Cerebellar nuclear complex (tissue), 1 donor: ENCODE results near the gene NLGN1.
"Not testable (repeated sequence)": the region's sequence is repeated elsewhere in the genome, so short reads cannot be mapped to it uniquely, and the experiment has no call there.

ENCODE experiments used
- DNase-seq, 2 experiments: peaks; one replicate each; lab custom pipeline; 2025; lab: John Stamatoyannopoulos, UW

Gene NLGN1

DNA sequence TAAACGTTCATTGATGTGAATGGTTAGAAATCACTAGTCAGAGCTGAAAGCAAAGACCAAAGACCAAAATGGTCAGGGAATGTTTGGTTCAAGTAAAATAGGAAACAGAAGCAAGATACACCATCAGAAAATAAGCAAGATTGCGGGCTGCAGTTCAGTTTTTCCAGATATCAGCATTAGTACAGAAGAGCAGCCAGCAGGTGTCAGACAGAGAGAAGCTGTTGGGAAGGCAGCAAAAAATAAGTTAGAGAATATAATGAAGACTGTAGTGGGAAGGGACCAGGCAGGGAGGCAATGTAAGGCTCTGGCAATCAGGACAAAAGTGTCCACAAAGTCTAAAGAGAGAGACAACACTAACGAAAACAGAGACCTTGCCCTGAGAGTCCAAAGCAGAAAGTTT, 822.2 kb downstream of the NLGN1 start:
- DNase-seq = no peak

DNA sequence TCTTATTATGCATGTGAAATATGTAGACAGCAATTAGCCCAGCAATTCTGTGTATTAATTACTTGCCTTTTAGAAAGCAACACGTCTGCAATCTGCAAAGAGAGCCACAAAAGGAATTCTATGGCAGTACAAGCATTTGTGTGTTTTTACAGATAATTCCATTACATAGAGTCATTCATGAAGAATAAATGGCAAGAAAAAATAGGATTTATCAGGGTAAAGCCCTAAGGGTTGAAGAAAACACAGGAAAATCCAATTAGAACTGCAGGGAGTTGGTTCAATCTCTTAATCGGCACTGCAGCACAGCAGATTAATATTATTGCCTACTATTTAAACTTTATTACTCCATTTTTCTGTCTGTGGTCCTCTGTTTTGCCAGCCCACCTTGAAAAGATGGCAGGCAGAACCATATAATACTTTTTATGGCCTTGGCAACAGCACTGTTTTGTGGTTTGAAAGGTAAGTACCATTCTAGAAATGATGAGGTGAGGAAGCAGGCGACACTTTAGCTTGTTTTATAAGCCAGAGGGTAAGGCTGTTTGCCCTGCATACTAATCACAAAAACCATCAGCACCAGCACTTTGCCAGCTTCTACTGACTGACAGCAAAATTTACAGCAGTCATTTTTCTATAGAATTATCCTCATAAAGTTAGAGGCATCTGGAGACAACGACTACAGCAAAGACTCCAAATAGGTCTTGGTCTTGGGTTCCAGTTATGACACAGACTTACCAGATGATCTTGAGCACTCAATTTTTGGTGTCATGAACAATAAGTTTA, 823.4 kb downstream of the NLGN1 start:
- no peak for DNase-seq

DNA sequence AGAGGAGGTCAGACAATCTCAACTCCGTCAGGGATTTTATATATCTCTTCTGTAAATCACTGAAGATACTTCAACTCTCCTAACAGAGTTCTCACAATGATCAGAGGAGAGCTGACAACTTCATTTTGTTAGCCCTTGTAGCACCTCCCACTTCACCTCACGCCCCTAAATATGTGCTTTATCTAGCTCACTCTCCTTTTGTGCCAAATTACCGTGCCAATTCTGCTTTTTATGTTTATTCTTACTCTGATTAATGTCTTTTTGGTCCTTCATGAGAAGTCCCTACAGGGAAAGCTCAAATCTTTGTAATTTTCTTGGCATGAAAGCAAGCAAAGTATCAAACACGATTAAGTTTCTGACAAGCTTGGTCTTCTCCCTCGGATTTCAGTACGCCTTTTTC, 825.5 kb downstream of the NLGN1 start:
- no peak for DNase-seq

DNA sequence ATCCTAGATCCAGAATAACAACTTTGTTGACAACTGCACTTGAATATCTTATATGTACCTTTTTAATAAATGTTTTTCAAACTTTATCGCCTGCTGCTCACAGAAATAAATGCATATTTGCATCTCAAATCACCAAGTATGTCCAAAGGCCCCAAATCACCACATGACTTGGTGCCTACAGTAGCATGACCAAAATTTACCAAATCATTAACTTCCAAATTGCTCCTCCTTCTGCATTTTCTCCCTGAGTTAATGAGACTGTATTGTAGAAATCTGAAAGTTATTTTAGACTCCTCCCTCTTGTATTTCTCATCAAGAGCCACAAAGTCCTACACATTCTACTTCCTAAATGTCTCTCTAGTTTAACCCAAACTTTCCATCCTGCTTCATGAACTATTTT, 826.1 kb downstream of the NLGN1 start:
- DNase-seq = no peak

DNA sequence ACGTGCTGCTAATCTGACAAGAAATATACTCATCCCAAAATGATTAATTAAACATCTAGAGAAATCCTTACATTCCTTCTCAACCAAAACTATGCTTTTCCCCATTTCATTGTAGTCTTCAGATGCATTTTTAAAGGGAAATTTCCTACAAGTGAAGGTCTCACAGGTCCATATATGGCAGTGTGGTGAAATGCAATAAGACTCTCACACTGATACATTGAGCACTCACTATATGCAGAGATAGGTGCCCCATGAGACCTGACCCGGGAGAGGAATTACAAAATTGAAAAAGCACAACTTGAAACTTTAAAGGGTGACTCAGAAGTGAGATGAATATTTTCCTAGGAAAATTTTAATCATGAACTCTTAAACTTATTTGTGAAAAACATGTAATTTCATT, 832.4 kb downstream of the NLGN1 start:
- DNase-seq = no peak

DNA sequence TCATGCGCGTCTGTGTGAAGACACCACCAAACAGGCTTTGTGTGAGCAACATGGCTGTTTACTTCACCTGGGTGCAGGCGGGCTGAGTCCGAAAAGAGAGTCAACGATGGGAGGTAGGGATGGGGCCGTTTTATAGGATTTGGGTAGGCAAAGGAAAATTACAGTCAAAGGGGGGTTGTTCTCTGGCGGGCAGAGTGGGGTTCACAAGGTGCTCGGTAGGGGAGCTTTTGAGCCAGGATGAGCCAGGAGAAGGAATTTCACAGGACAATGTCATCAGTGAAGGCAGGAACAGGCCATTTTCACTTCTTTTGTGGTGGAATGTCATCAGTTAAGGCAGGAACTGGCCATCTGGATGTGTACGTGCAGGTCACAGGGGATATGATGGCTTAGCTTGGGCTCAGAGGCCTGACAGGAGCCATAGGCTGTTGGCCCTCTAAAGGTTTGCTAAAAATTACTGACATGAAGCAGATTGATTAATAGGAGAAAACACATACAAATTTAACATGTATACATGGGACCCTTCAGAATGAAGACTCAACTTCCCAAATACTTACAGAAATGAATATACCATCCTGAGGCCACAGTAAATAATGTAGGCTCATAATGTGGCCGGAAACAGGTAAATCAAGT, 834.6 kb downstream of the NLGN1 start:
- DNase-seq = not testable (repeated sequence)

DNA sequence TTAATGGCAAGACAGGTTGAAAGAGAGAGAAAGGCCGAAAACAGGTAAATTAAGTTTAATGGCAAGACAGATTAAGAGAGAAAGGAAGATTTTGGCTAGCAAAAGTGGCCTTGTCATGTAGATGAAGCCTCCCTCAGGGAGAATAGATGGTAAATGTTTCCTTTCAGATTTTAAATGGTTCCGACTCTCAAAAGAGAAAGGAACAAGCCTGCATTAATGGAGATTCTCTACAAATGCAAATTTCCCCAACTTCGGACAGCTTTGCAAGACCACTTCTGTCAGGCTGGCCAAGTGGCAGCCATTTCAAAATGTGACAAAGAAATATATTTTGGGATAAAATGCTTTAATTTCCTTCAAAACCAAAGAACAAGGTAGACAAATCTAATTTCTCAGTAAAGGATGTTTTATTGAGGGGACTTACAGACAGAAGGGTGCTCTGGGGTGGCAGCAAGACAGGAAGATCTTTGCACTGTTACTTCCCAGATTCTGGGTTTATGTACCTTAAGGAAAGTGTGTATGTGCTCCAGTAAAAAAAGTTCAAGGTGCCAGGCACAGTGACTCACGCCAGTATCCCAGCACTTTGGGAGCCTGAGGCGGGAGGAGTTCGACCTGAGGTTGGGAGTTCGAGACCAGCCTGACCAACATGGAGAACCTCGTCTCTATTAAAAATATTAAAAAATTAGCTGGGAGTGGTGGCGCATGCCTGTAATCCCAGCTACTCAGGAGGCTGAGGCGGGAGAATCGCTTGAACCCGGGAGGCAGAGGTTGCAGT, 835.3 kb downstream of the NLGN1 start:
- DNase-seq = no peak

DNA sequence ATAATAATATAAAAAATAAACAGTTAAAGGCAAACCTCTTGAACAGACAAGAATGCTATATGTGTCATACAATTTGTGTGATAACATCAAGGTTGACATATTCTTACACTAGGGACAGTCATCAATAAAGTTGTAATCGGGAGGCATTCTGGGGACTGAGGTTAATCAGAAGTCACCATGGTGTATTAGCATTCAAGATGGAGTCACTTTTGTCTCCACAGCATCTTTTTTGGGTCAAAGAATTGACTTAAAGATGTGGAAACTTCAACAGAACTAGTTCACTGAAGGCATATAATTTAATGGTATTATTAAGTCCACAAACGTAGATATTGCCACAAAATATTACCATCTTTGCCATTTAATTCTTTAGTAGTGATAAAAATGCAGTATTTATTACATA, 836.0 kb downstream of the NLGN1 start:
- DNase-seq = no peak

DNA sequence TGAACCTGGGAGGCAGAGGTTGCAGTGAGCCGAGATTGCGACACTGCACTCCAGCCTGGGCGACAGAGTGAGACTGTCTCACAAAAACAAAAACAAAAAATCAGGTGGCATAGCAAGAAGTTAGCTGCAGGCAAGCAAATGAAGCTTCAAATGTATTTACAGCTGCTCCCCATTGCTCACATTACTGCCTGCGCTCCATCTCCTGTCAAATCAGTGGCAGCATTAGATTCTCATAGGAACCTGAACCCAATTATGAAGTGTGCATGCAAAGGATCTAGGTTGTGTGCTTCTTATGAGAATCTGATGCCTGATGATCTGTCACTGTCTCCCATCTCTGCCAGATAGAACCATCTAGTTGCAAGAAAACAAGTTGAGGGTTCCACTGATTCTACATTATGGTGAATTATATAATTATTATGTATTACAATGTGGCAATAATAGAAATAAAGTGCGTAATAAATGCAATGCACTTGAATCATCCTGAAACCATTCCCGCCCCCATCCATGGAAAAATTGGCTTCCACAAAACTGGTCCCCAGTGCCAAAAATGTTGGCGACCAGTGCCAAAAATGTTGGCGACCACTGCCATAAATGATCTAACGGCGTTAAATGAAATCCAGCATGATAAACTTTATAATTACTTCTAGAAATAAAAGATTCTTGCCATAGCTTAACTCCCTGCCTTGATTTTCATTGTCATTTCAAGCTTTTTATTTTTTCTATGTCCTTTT, 844.9 kb downstream of the NLGN1 start:
- DNase-seq = no peak

DNA sequence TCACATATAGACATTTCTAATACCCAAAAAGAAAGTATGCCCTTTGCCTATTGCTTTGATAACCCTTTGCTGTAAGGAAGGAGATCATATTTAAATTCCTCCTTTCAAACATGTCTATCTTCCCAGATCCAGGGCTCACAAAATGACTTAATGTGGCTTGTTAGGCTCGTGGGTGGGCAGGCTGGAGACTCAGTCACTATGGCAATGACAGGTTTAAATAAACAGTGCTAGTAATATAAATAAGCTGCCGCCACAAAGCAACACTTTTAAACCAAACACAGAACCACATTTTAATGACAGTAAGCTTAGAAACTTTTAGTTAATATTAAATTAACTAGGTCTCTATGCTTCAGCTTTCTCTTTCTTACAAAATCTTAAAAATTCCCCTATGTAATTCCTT, 845.6 kb downstream of the NLGN1 start:
- DNase-seq = no peak

DNA sequence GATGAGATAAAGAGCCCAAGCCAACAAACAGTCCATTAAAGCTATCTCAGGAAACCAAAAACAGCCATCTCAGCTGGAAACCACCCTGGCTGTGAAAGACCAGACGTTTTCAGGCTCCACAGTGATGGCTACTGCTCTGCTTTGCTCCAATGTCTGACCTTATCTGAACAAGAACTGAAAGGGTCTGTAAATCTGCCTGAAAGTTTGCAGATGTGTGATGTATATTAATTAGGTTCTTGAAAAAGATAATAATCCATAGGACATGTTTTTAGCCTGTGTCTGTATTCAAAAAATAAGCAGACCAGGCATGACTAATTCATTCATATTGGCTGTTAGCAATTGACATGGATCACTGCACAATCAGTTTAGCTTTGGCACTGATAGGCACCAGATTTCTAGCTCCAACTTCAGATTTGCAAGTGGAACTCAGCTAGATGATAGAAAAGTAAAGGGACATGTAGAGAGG, 850.2 kb downstream of the NLGN1 start:
- DNase-seq = no peak

DNA sequence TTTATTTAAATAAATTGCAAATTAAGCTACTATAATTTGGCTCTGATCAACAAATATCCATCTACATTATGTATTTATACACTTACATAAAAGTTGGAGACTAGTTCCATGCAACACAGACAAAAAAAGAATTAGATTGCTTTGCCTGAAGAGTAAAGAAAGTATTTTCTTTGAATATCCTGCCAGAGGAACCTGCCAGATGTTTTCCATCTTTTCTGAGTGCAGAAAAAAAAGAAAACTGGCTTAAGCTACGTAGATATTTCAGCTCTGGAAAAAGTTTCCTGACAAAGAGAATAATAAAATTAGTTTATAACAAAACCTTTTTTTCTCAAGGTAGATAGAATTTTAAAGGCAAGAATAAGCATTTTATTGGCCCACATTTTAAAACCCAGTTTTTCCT, 854.1 kb downstream of the NLGN1 start:
- DNase-seq = no peak

DNA sequence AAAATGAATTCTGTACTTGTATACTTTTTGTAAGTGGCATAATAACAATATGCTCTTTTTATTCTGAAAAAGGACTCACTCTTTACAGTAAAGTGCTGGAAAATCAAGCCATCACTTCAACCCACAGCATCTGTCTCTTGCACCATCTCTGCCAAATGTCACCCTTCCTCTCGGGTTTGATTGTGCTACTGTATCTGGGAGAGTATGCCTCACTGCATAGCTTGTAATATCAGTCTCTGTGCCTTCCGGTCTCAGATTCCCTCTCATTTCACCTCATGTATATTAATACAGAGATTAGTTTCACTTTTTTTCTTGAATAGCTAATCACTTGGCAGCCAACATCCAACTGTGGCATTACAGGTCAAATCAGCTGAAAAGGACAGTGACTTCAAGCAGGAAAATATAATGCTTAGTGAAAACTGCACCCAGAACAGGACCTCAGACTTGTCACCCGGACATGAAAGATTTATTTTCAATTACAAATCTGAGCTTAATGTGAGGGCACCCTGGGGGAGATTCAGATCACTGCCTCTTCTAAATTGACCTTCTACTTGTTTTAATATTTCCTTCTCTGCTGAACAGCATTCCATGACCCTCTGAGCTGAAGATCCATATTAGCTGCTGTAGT, 855.8 kb downstream of the NLGN1 start:
- no peak for DNase-seq

DNA sequence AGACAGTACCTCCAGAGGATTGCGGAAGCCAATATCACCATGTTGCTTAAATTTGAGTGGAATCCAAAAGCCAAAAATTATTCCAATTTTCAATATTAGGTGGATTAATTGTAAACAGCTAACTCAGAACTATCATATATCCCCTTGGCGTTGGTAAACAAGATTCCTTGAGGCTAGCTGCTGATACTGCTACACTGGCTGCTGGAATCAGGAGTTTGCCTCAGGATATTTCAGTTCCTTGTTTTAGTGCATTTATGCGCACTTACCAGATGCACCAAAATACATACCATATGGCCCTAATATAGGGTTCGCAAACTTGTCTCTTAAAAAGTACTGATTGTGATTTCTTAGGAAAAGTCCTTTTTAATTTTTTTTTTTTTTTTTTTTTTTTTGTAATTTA, 856.4 kb downstream of the NLGN1 start:
- DNase-seq = no peak

DNA sequence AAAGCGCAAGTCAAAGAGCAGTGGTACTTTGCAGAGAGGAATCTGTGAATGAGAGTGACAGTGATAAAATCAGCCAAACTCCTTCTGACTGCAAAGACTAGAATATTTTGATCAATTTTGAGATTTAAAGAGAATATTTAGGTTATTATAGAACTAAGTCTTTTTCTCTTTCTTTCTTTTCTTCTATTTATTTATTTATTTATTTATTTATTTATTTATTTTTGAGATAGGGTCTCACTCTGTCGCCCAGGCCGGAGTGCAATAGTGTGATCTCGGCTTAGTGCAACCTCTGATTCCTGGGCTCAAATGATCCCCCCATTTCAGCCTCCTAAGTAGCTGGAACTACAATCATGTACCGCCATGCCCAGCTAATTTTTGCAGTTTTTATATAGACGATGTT, 857.9 kb downstream of the NLGN1 start:
- DNase-seq = no peak

DNA sequence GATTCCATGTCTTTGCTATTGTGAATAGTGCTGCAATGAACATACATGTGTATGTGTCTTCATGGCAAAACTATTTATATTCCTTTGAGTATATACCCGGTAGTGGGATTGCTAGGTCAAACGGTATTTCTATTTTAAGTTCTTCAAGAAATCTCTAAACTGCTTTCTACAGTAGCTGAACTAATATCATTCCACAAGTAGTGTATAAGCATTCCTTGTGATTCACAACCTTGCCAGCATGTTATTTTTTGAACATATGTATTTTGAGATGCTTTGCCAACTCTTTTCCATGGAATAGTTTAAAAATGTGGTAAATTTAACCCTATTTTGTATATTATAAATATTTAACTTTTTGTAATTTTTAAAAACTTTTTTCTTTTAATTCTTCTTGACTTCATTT, 868.9 kb downstream of the NLGN1 start:
- no peak for DNase-seq

DNA sequence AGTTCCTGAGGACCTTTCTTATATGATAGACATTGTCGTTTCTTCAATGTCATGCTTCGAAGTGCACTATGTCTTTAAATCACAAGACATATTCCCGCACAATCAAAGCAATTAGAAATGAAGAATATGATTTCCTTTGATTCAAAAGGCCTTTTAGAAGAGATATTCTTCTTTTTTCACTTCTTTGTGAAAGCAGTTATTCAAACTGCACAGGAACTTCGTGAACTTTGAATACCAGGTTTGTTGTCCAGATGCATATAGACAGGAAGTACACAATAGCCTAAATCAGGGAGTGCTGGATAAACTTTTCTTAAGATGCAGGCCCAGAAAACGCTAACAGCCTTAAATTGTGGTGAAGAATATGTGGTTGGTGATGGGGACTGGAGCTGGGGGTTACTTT, 870.5 kb downstream of the NLGN1 start:
- DNase-seq = no peak

DNA sequence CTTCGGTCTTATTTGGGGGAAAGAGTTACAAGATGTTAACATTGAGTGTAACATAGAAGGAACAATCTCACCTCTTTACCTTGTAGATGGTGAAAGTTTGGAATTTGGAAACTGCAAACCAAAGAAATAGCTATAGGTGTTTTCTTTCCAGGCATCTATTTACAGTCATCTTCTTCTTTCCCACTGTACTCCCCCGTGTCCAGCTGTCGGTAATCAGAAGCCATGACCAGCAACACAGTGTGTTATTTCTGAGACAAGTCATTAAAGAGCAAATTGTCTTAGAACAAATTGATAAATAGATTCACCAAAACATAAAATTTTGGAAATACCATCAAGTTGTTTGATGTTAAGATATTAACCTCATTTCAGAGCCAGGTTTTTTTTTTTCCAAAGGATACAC, 871.0 kb downstream of the NLGN1 start:
- DNase-seq = no peak

DNA sequence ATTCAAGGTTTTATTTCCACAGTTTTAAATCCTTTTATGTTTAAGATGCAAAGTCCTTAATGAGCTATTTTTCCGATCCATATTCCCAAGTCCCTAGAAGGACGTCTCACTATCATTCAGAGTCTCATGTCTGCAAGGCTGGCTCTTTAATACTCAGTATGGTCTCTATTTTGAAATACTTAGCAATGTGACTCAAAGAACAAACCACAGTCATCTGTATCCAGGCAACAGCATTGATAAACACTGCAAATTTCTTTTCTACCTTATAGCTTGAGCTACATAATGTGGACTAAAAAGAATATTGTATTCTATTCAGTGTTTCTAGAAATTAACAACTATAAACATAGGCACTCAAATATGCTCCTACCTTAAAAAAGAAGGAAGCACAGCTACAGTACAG, 873.3 kb downstream of the NLGN1 start:
- DNase-seq = no peak

DNA sequence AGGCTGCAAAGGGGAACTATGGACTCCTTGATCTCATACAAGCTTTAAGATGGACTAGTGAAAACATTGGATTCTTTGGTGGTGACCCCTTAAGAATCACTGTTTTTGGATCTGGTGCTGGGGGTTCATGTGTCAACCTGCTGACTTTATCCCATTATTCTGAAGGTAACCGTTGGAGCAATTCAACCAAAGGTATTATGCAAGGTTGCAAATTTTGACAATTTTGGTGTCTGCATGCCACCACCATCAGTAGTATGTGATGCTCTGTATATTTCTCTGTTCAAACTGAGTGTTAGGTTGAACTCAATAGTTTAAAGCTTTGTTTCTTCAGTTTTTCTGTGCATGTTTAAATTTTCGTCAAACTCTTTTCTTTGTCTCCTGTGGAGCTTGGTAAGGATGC, 877.8 kb downstream of the NLGN1 start:
- no peak for DNase-seq

DNA sequence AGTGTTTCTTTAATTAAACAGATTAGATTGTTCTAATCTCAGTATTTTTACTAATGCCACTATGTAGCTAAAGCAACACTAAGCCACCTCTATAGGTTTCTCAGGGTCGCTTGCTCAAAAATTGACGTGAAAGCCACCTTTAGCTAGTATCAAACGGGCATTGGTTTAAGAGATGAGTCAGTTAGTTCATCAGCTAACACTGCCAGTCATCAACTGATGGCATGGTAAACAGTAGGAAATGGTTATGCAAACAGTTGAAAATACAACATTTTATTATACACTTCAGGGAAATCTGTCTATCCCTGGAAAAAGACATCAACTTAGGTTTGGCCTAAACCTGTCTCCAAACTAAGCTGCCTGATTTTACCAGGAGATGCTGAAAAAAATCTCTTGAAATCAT, 879.3 kb downstream of the NLGN1 start:
- no peak for DNase-seq

DNA sequence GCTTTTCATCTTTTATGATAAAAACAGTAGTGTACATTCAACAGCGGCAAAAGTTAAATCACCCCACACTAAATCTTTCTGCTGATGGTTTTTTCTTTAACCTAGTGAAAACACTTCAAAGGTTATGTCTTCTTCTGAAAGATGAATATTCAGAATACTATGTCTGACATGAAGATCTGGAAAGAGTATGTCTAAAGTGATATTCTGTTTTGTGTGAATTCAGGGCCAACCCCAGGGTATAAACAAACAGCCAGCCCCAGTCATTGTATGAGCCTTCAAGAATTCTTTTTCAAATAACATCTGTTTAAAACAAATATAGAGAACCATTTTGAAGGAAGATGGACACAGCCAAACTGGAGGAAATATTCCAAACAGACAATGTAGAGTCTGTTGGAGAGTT, 880.5 kb downstream of the NLGN1 start:
- no peak for DNase-seq
